Measurements from ENCODE around the gene TFF3.
"Not testable (repeated sequence)": the region's sequence is repeated elsewhere in the genome, so short reads cannot be mapped to it uniquely, and the experiment has no call there.

Gene TFF3

GRCh38 chr21:42304556-42305454 is 10.4 kb downstream of the TFF3 start:
- no peak for DNase-seq (ENCODE audit: low read depth)

GRCh38 chr21:42303443-42303842 is 11.8 kb downstream of the TFF3 start:
- no peak for DNase-seq (ENCODE audit: low read depth)

GRCh38 chr21:42302794-42303193 is 12.4 kb downstream of the TFF3 start:
- no peak for DNase-seq (ENCODE audit: low read depth)

- DNase-seq (ENCODE audit: low read depth), result no peak
Measured at GRCh38 chr21:42302076-42302650, 13.0 kb downstream of the TFF3 start.

- DNase-seq (ENCODE audit: low read depth), result no peak
Measured at GRCh38 chr21:42301371-42302075, 13.7 kb downstream of the TFF3 start.

- no peak for DNase-seq (ENCODE audit: low read depth)
Measured at GRCh38 chr21:42300956-42301355, 14.3 kb downstream of the TFF3 start.

GRCh38 chr21:42300045-42300583 is 15.1 kb downstream of the TFF3 start:
- no peak for DNase-seq (ENCODE audit: low read depth)

- DNase-seq (ENCODE audit: low read depth), result no peak
Measured at GRCh38 chr21:42299324-42300044, 15.7 kb downstream of the TFF3 start.

GRCh38 chr21:42298657-42299056 is 16.6 kb downstream of the TFF3 start:
- DNase-seq (ENCODE audit: low read depth), result no peak

GRCh38 chr21:42298237-42298636 is 17.0 kb downstream of the TFF3 start:
- DNase-seq (ENCODE audit: low read depth), result no peak

- no peak for DNase-seq (ENCODE audit: low read depth)
Measured at GRCh38 chr21:42297377-42297776, 17.8 kb downstream of the TFF3 start.

GRCh38 chr21:42296501-42296900 is 18.7 kb downstream of the TFF3 start:
- DNase-seq (ENCODE audit: low read depth), result no peak

GRCh38 chr21:42295845-42296244 is 19.4 kb downstream of the TFF3 start:
- DNase-seq (ENCODE audit: low read depth), result no peak

GRCh38 chr21:42294273-42294880 is 20.8 kb downstream of the TFF3 start:
- no peak for DNase-seq (ENCODE audit: low read depth)

- no peak for DNase-seq (ENCODE audit: low read depth)
Measured at GRCh38 chr21:42293649-42294272, 21.4 kb downstream of the TFF3 start.

GRCh38 chr21:42292563-42293142 is 22.6 kb downstream of the TFF3 start:
- not testable (repeated sequence) for DNase-seq (ENCODE audit: low read depth)

- no peak for DNase-seq (ENCODE audit: low read depth)
Measured at GRCh38 chr21:42291751-42292562, 23.3 kb downstream of the TFF3 start.

GRCh38 chr21:42291003-42291750 is 24.0 kb downstream of the TFF3 start:
- no peak for DNase-seq (ENCODE audit: low read depth)

GRCh38 chr21:42290505-42290904 is 24.7 kb downstream of the TFF3 start:
- no peak for DNase-seq (ENCODE audit: low read depth)
